AG10803 (cell line): ENCODE data around the gene HMOX2.

Experiments
- DNase-seq: peaks from one replicate; pipeline ENCODE4 v3.0.0; 2010; ENCODE audit warnings: low read depth
- H3K4me3 ChIP-seq: 2 replicates; pipeline ENCODE4 v1.5.1; 2011; ENCODE audit warnings: mild to moderate bottlenecking, low read length, control low read depth
- TF ChIP-seq, protein P1 (sequence below): conservative IDR thresholded peaks from 2 replicates; pipeline ENCODE4 v1.5.1; 2011; ENCODE audit warnings: mild to moderate bottlenecking, low read length, control low read depth, inconsistent platforms

Gene HMOX2

DNA sequence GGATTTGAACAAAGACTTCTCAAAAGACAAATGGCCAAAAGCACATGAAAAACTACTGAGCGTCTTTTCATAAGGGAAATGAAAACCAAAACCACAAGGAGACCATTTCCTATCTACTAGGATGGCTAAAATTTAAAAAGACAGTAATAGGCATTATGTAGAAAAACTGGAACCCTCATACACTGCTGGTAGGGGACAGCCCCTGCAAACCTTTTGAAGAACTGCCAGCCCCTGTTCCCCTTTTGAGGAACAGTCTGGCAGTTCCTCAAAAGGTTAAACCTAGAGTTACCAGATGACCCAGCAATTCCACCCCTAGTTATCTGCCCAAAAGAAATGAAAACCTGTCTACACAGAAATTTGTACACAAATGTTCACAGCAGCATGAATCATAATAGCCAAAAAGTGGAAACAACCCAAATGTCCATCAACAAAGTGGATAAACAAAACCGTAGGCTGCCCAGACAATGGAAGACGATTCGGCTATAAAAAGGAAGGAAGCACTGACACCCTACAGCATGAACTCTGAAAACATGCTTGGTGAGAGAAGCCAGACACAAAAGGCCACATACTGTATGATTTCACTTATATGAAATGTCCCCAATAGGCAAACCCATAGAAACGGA lies 39.5 kb downstream of the HMOX2 start:
- DNase-seq: no peak
- H3K4me3 ChIP-seq: no peak overlapping the region
- TF ChIP-seq, protein P1, sequence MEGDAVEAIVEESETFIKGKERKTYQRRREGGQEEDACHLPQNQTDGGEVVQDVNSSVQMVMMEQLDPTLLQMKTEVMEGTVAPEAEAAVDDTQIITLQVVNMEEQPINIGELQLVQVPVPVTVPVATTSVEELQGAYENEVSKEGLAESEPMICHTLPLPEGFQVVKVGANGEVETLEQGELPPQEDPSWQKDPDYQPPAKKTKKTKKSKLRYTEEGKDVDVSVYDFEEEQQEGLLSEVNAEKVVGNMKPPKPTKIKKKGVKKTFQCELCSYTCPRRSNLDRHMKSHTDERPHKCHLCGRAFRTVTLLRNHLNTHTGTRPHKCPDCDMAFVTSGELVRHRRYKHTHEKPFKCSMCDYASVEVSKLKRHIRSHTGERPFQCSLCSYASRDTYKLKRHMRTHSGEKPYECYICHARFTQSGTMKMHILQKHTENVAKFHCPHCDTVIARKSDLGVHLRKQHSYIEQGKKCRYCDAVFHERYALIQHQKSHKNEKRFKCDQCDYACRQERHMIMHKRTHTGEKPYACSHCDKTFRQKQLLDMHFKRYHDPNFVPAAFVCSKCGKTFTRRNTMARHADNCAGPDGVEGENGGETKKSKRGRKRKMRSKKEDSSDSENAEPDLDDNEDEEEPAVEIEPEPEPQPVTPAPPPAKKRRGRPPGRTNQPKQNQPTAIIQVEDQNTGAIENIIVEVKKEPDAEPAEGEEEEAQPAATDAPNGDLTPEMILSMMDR: no peak

DNA sequence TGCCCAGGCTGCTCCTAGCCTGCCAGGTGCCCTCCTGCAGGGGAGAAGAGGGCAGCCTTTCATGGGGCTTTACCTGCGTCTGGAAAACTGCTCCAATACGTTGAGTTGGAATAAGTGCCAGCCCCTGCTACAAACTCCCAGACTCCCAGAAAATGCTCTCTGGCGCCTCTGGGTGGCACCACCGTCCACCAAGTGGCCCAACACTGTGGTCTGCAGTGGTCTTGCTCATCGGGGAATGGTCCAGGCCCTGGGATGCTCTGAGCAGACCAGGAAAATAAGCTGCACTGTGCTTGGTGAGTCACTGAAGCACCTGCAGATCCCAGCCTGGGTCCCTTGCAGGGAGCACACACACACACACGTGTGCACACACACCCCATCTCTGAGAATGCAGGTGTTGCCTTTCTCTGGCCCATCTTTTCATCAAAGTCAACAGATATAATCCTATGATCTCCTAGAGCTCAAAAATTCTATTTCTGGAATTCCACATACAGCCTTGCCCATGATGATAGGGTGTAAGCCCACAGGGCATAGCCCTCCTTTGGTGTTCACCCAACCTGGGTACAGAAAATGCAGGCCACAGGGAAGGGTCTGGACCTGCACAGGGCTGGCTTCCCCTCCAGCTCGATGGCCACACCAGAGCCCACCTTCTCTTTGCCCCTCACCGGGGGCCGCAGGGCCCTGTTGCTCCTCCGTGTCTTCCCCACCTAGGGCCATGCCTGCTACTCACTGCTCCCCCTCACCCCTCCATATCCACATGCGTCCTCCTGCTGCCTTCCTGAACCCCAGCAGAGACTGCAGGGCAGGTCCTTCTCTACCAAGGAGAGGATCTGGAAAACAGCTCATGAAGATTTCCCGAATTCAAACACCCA lies 41.8 kb downstream of the HMOX2 start:
- DNase-seq: no peak
- no peak overlapping the region for H3K4me3 ChIP-seq
- TF ChIP-seq, protein P1: peak; percentile 48

DNA sequence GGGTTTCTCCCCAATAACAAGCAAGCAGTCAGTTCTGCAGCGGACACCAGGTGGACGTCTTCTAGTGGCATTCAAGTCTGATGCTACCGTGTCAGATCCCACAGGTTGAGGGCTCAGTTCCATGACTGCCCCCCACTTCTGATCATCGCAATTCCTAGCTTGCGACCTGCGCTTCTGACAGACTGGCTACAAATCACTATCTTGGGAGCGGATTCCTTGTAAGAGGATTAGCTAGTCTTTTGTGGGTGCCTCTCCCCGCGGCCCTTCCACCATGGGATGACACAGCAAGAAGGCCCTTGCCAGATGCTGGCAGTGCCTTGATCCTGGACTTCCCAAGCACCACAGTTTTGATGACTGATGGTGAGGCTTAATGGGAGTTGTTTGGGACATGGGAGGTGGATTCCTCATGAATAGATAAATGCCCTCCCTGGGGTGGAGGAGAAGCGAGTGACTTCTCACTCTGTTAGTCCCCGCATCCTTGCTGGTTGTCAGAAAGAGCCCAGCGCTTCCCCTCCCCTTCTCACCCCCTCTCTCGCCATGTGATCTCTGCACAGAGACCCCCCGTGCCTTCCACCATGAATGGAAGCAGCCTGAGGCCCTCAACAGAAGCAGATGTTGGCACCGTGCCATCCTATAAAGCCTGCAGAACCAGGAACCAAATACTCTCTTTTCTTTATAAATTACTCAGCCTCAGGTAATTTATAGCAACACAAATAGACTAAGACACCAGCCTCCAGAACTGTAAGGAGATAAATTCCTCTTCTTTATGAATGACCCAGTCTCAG lies 43.3 kb downstream of the HMOX2 start:
- TF ChIP-seq, protein P1: no peak
- DNase-seq: no peak
- H3K4me3 ChIP-seq: no peak overlapping the region

GRCh38 chr16:4520913-4521312 lies 44.7 kb downstream of the HMOX2 start:
- DNase-seq: peak; percentile 33
- TF ChIP-seq, protein P1: no peak
- H3K4me3 ChIP-seq: no peak overlapping the region

DNA sequence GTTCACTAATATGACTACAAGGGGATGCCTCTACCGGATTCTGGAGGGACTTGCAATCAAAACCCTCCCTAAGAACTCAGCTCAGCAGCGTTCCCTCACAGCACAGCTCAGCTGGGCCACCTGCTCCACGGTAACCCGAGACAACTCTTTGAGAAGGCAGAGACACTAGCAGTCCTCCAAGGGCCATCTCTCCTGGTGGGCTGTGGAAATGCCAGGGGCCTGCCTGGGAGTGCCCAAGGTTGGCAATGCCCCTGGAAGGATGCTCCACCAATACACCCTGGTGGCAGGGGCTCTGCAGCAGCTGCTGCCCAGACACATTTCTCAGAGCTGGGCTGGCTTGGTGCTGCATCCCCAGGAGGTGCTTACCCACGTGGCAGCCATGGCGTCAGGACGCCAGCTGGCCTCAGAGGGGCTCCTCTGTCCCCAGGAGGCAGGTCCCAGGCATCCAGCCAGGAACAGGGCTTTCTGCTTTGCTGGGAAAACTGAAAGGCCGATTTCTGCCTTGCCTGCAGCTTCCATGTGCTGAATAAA lies 45.9 kb downstream of the HMOX2 start:
- TF ChIP-seq, protein P1: no peak
- no peak overlapping the region for H3K4me3 ChIP-seq
- no peak for DNase-seq

DNA sequence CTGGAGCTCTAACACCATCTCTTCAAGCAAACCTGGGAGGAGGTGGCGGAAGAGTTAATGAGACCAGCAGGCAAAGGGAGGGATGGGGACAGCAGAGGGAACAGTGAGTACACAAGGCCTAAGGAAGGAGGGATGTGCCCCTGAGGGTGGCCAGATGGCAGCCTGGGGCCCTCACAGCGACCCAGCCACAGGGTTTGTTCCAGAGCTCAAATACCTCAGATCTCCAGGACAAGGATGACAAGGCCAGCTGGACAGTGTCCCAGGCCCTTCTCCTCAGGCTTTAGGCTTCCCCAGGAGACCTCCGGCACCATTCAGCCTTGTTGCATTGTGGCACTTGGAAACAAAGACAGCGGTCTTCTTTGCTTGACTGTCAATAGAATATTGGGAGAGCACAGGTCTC lies 47.5 kb downstream of the HMOX2 start:
- H3K4me3 ChIP-seq: no peak overlapping the region
- TF ChIP-seq, protein P1: no peak
- no peak for DNase-seq
